HCT116 (cell line): ENCODE results near the gene CDK13. TPM values are rescaled to one million over a fixed set of nuclear protein-coding genes. Genes with fewer than 3 reads are reported as not detected.

Experiments used
- ATAC-seq: fragments of 200-7000 bp; cut with Tn5 transposase; 2 replicates; pipeline ENCODE4 v1.9.1; 2020; ENCODE audit warnings: mild to moderate bottlenecking, moderate library complexity
- BruUV-seq: library from RNA; stranded (reverse); fragments of 400-500 nt; replicated peaks from 2 replicates; lab custom pipeline; 2021; lab: Mats Ljungman, UMichigan
- CTCF ChIA-PET: fragments of 300-600 bp; sonication (Branson Sonifier 250); formaldehyde crosslinking; loops from one replicate; lab custom pipeline; 2021; ENCODE audit warnings: antibody characterized with exemption; lab: Charles Lee
- POLR2A ChIA-PET: fragments of 300-600, 350-600 bp; sonication (Branson Sonifier 250); formaldehyde crosslinking; loops from one replicate; lab custom pipeline; 2021; ENCODE audit warnings: antibody characterized with exemption; lab: Charles Lee
- RAD21 ChIA-PET, 2 experiments: fragments of 300-600 bp; sonication (Branson Sonifier 250); formaldehyde crosslinking; loops; one replicate each; lab custom pipeline; 2023; ENCODE audit warnings: low total read pairs in 2 of 2; ENCODE audit not compliant: uncharacterized antibody in 2 of 2, unreplicated experiment in 2 of 2, low non-redundant PET in 1 of 2; lab: Charles Lee
- DNase-seq: peaks from one replicate; pipeline ENCODE4 v3.0.0-alpha.2; 2010; ENCODE audit warnings: low read depth, low spot score
- H2AFZ ChIP-seq: fragments of 200-600 bp; shearing (Covaris generic), sonication (generic); 2 replicates; pipeline ENCODE4 v1.6.1; 2017; ENCODE audit warnings: low read depth, mixed run types, mixed read lengths, antibody characterized with exemption, low read length; ENCODE audit not compliant: poor library complexity, severe bottlenecking
- H3K27ac ChIP-seq: 2 replicates; pipeline ENCODE4 v1.5.1; 2012; ENCODE audit warnings: low read depth, low read length
- H3K27me3 ChIP-seq: fragments of 200-600 bp; sonication (generic); 2 replicates; pipeline ENCODE4 v1.6.1; 2016; ENCODE audit warnings: mixed run types, low read length, mixed read lengths; ENCODE audit not compliant: insufficient read depth
- H3K36me3 ChIP-seq, 2 experiments: fragments of 200-500 bp in 1 of 2; fragments of 200-600 bp in 1 of 2; sonication (Bioruptor generic) in 1 of 2; sonication (generic) in 1 of 2; 2 replicates each; pipeline versions ENCODE4 v1.5.1 to v1.6.1; 2014 to 2016; ENCODE audit warnings: low read length in 2 of 2, inconsistent platforms in 1 of 2, mixed read lengths in 1 of 2, mixed run types in 1 of 2; ENCODE audit not compliant: insufficient read depth in 2 of 2, control insufficient read depth in 1 of 2
- H3K4me1 ChIP-seq, 2 experiments: fragments of 200-600 bp in 1 of 2; sonication (generic) in 1 of 2; 2 replicates each; pipeline versions ENCODE4 v1.5.1 to v1.6.1; 2012 to 2017; ENCODE audit warnings: low read length in 2 of 2, inconsistent platforms in 1 of 2, mild to moderate bottlenecking in 1 of 2, mixed read lengths in 1 of 2, mixed run types in 1 of 2, moderate library complexity in 1 of 2; ENCODE audit not compliant: insufficient read depth in 2 of 2, control insufficient read depth in 1 of 2
- H3K4me2 ChIP-seq: fragments of 200-600 bp; sonication (generic); 2 replicates; pipeline ENCODE4 v1.6.1; 2017; ENCODE audit warnings: mixed run types, low read length, mixed read lengths
- H3K4me3 ChIP-seq, 2 experiments: fragments of 200-600 bp in 1 of 2; sonication (generic) in 1 of 2; replicated peaks in 1 of 2; 2 replicates each; pipeline ENCODE4 v1.5.1; 2011 to 2016; ENCODE audit warnings: low read length in 2 of 2, control low read depth in 1 of 2, low read depth in 1 of 2, mild to moderate bottlenecking in 1 of 2, mixed read lengths in 1 of 2, mixed run types in 1 of 2
- H3K79me2 ChIP-seq: fragments of 200-600 bp; sonication (generic); 2 replicates; pipeline ENCODE4 v1.6.1; 2017; ENCODE audit warnings: mild to moderate bottlenecking, mixed run types, low read length, moderate library complexity, mixed read lengths; ENCODE audit not compliant: insufficient read depth
- H3K9ac ChIP-seq: fragments of 200-600 bp; sonication (generic); 2 replicates; pipeline ENCODE4 v1.6.1; 2016; ENCODE audit warnings: low read length, mixed read lengths
- H3K9me2 ChIP-seq: fragments of 200-600 bp; sonication (generic), shearing (Covaris generic); 2 replicates; pipeline ENCODE4 v1.6.1; 2017; ENCODE audit warnings: mixed run types, mild to moderate bottlenecking, moderate library complexity; ENCODE audit not compliant: insufficient read depth
- H3K9me3 ChIP-seq, 2 experiments: fragments of 200-500 bp in 1 of 2; fragments of 200-600 bp in 1 of 2; sonication (Bioruptor generic) in 1 of 2; sonication (generic) in 1 of 2; 2 replicates each; pipeline ENCODE4 v1.6.1; 2014 to 2017; ENCODE audit warnings: low read length in 2 of 2, mixed read lengths in 2 of 2, inconsistent platforms in 1 of 2, low read depth in 1 of 2, mild to moderate bottlenecking in 1 of 2, mixed run types in 1 of 2, moderate library complexity in 1 of 2; ENCODE audit not compliant: control insufficient read depth in 1 of 2, insufficient read depth in 1 of 2
- H4K20me1 ChIP-seq: fragments of 200-600 bp; sonication (generic), shearing (Covaris generic); 2 replicates; pipeline ENCODE4 v1.6.1; 2017; ENCODE audit warnings: mixed run types, mild to moderate bottlenecking, moderate library complexity; ENCODE audit not compliant: insufficient read depth
- CBX3 ChIP-seq: IDR thresholded peaks from 2 replicates; pipeline ENCODE4 v1.6.1; 2012; ENCODE audit warnings: low read depth
- EGR1 ChIP-seq: IDR thresholded peaks from 2 replicates; pipeline ENCODE4 v1.6.1; 2012; ENCODE audit warnings: low read depth
- EZH2 ChIP-seq: fragments of 200-600 bp; sonication (generic); IDR thresholded peaks from 2 replicates; pipeline ENCODE4 v1.6.1; 2017; ENCODE audit warnings: antibody characterized with exemption, mixed run types
- EZH2phosphoT487 ChIP-seq: fragments of 200-600 bp; IDR thresholded peaks from 2 replicates; pipeline ENCODE4 v1.6.1; 2018; ENCODE audit warnings: antibody characterized with exemption, borderline replicate concordance
- FOSL1 ChIP-seq: IDR thresholded peaks from 2 replicates; pipeline ENCODE4 v1.6.1; 2012; ENCODE audit warnings: low read depth
- JUND ChIP-seq: IDR thresholded peaks from 2 replicates; pipeline ENCODE4 v1.6.1; 2012
- POLR2A ChIP-seq: IDR thresholded peaks from 2 replicates; pipeline ENCODE4 v1.7.0; 2011; ENCODE audit warnings: borderline replicate concordance; ENCODE audit not compliant: insufficient read depth, insufficient read length; ENCODE audit errors: extremely low read depth
- SIN3A ChIP-seq: IDR thresholded peaks from 2 replicates; pipeline ENCODE4 v1.6.1; 2012; ENCODE audit warnings: low read depth
- SP1 ChIP-seq: IDR thresholded peaks from 2 replicates; pipeline ENCODE4 v1.6.1; 2012; ENCODE audit warnings: low read depth
- SRF ChIP-seq: IDR thresholded peaks from 2 replicates; pipeline ENCODE4 v1.6.1; 2012; ENCODE audit warnings: low read depth
- TCF7L2 ChIP-seq: IDR thresholded peaks from 2 replicates; pipeline ENCODE4 v1.7.0; 2011; ENCODE audit warnings: borderline replicate concordance, inconsistent platforms; ENCODE audit not compliant: insufficient read depth, insufficient read length; ENCODE audit errors: extremely low read depth
- YY1 ChIP-seq: IDR thresholded peaks from 2 replicates; pipeline ENCODE4 v1.6.1; 2011; ENCODE audit warnings: low read length, low read depth, moderate library complexity, mild to moderate bottlenecking; ENCODE audit not compliant: insufficient replicate concordance; ENCODE audit errors: extremely low read depth
- ZFX ChIP-seq: fragments of 450-650 bp; IDR thresholded peaks from 2 replicates; pipeline ENCODE4 v1.6.1; 2017
- ZNF274 ChIP-seq: fragments of 200-500 bp; sonication (Bioruptor generic); IDR thresholded peaks from 2 replicates; pipeline ENCODE4 v1.6.1; 2014; ENCODE audit warnings: mild to moderate bottlenecking, low read depth, low read length, inconsistent platforms
- intact Hi-C: fragments of 100-400 bp; cut with micrococcal nuclease; formaldehyde crosslinking; loops from 2 replicates; pipeline ENCODE4 v1.10.0; 2022
- total RNA-seq: library from RNA; stranded (reverse); gene quantifications from one replicate; pipeline ENCODE4 v1.2.1, GENCODE V29; 2021; ENCODE audit not compliant: unreplicated experiment
- TF ChIP-seq, protein P1 (sequence below): IDR thresholded peaks from 2 replicates; pipeline ENCODE4 v1.6.1; 2012
- TF ChIP-seq, protein P2 (sequence below): IDR thresholded peaks from 2 replicates; pipeline ENCODE4 v1.6.1; 2011; ENCODE audit warnings: mild to moderate bottlenecking, low read length, moderate library complexity; ENCODE audit not compliant: insufficient replicate concordance; ENCODE audit errors: extremely low read depth
- TF ChIP-seq, protein P3 (sequence below), 3 experiments: fragments of 200-600 bp in 1 of 3; sonication (generic) in 1 of 3; IDR thresholded peaks in 2 of 3; conservative IDR thresholded peaks in 1 of 3; 2 replicates each; pipeline ENCODE4 v1.5.1; 2012 to 2017; ENCODE audit warnings: low read depth in 2 of 3, low read length in 2 of 3, antibody characterized with exemption in 1 of 3, borderline replicate concordance in 1 of 3, control low read depth in 1 of 3, mild to moderate bottlenecking in 1 of 3, mixed read lengths in 1 of 3, mixed run types in 1 of 3, moderate library complexity in 1 of 3; ENCODE audit not compliant: insufficient read depth in 1 of 3

Gene CDK13
- total RNA-seq, 1 experiment from 2014 or later: 28.8 TPM

DNA sequence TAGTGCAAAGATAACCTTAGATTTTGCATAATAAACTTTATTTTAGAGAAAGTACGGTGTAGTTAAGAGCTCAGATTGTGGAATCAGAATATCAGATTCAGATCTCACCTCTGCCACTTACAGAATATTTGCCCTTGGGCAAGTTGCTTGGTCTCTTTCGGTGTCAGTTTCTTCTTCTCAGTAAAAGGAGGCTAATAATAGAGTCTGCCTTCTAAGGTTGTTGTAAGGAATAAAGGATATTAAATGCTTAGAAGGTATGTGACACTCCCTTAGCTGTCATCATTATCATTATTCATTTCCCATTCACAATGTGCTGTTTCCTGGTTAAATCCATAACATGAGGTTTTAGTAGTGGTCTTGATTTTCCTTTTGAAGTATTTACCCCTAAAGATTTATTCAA, 142.1 kb downstream of the CDK13 start (continued):
- no peak for TF ChIP-seq CBX3
- TF ChIP-seq SIN3A: no peak
- no peak for TF ChIP-seq JUND
- no peak for TF ChIP-seq POLR2A
- TF ChIP-seq FOSL1: no peak
- TF ChIP-seq, protein P1, sequence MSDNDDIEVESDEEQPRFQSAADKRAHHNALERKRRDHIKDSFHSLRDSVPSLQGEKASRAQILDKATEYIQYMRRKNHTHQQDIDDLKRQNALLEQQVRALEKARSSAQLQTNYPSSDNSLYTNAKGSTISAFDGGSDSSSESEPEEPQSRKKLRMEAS: no peak

DNA sequence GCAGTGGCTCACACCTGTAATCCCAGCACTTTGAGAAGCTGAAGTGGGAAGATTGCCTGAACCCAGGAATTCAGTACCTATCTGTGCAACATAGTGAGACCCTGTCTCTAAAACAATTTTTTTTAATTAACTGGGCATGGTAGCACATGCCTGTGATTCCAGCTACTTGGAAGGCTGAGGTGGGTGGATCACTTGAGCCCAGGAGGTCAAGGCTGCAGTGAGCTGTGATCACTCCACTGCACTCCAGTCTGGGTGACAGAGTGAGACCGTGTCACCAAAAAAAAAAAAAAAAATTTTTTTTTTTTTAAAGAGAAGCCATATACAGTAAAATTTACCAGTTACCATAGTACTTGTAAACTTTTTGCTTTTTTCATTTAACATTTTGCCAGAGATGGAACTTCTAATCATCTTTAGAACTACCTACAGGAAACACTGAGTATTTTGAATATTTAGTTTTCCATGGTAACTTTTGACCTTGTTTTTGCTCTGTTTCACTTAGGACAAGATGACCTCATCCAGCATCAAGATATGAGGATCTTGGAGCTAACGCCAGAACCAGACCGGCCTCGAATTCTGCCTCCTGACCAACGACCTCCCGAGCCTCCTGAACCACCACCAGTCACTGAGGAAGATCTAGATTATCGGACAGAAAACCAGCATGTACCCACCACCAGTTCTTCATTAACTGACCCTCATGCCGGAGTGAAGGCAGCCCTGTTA, 143.7 kb downstream of the CDK13 start:
- Histone ChIP-seq H3K4me1 (no peaks in the 10 kb centered on the region), H3K79me2 (no peaks in the 10 kb centered on the region), H3K27ac (no peak overlapping the region), H3K36me3 (peaks cover 20 to 23% of the 10 kb centered on the region in 2 experiments; a peak in 3 of 4 replicates), H3K4me2 (no peak overlapping the region), H2AFZ (no peak overlapping the region), H3K4me3 (no peak overlapping the region), H3K9me2 (no peaks in the 10 kb centered on the region), H3K9ac (no peak overlapping the region), H3K27me3 (no peaks in the 10 kb centered on the region), H4K20me1 (no peaks in the 10 kb centered on the region), H3K9me3 (no peaks in the 10 kb centered on the region)
- ATAC-seq (no peak), DNase-seq (no peak)
- POLR2A ChIA-PET: no interaction called here
- CTCF ChIA-PET: no interaction called here
- BruUV-seq: no TSS peak
- intact Hi-C loops: no loop called here
- RAD21 ChIA-PET: no interaction called here
- TF ChIP-seq EGR1 (no peak), CBX3 (no peak), EZH2 (no peak), FOSL1 (no peak), EZH2phosphoT487 (no peak), SRF (no peak), JUND (no peak), SIN3A (no peak), POLR2A (no peak), YY1 (no peak), TCF7L2 (no peak), SP1 (no peak), ZNF274 (no peak), ZFX (no peak)
- TF ChIP-seq, protein P2, sequence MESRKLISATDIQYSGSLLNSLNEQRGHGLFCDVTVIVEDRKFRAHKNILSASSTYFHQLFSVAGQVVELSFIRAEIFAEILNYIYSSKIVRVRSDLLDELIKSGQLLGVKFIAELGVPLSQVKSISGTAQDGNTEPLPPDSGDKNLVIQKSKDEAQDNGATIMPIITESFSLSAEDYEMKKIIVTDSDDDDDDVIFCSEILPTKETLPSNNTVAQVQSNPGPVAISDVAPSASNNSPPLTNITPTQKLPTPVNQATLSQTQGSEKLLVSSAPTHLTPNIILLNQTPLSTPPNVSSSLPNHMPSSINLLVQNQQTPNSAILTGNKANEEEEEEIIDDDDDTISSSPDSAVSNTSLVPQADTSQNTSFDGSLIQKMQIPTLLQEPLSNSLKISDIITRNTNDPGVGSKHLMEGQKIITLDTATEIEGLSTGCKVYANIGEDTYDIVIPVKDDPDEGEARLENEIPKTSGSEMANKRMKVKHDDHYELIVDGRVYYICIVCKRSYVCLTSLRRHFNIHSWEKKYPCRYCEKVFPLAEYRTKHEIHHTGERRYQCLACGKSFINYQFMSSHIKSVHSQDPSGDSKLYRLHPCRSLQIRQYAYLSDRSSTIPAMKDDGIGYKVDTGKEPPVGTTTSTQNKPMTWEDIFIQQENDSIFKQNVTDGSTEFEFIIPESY: no peak
- TF ChIP-seq, protein P1: no peak
- TF ChIP-seq, protein P3, sequence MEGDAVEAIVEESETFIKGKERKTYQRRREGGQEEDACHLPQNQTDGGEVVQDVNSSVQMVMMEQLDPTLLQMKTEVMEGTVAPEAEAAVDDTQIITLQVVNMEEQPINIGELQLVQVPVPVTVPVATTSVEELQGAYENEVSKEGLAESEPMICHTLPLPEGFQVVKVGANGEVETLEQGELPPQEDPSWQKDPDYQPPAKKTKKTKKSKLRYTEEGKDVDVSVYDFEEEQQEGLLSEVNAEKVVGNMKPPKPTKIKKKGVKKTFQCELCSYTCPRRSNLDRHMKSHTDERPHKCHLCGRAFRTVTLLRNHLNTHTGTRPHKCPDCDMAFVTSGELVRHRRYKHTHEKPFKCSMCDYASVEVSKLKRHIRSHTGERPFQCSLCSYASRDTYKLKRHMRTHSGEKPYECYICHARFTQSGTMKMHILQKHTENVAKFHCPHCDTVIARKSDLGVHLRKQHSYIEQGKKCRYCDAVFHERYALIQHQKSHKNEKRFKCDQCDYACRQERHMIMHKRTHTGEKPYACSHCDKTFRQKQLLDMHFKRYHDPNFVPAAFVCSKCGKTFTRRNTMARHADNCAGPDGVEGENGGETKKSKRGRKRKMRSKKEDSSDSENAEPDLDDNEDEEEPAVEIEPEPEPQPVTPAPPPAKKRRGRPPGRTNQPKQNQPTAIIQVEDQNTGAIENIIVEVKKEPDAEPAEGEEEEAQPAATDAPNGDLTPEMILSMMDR (IDR thresholded peaks at IDR 0.05 in 2 of 3, conservative IDR thresholded peaks at IDR 0.05 in 1 of 3; ENCODE audit: borderline replicate concordance in 1 of 3, insufficient read depth in 1 of 3, low read depth in 2 of 3, low read length in 2 of 3): no peak
